ENCODE results near the gene C19orf81.

The C19orf81 gene

GRCh38 chr19:50647879-50648615, 1.2 kb upstream of the C19orf81 start:
- POLR2A ChIA-PET = no interaction called here
- no peak for DNase-seq (ENCODE audit: extremely low spot score)
- CTCF ChIA-PET = no interaction called here

GRCh38 chr19:50648659-50649058, 586 bp upstream of the C19orf81 start:
- TF ChIP-seq PKNOX1 (IDR thresholded peaks at IDR 0.05) (no peak), ZNF384 (IDR thresholded peaks at IDR 0.05) (no peak), L3MBTL2 (conservative IDR thresholded peaks at IDR 0.05) (no peak), TARDBP (IDR thresholded peaks at IDR 0.05) (no peak), NFRKB (IDR thresholded peaks at IDR 0.05) (no peak), CTBP1 (IDR thresholded peaks at IDR 0.05; ENCODE audit: borderline replicate concordance) (no peak), FOXM1 (IDR thresholded peaks at IDR 0.05; ENCODE audit: borderline replicate concordance) (no peak), FOXA1 (IDR thresholded peaks at IDR 0.05) (no peak), HDGF (IDR thresholded peaks at IDR 0.05; ENCODE audit: borderline replicate concordance) (no peak), LEF1 (IDR thresholded peaks at IDR 0.05; ENCODE audit: borderline replicate concordance) (no peak), BHLHE40 (IDR thresholded peaks at IDR 0.05; ENCODE audit: borderline replicate concordance) (no peak), SP1 (IDR thresholded peaks at IDR 0.05) (no peak), ARNT (IDR thresholded peaks at IDR 0.05) (no peak), ELF4 (IDR thresholded peaks at IDR 0.05) (no peak), FOXK2 (IDR thresholded peaks at IDR 0.05) (no peak), SUZ12 (IDR thresholded peaks at IDR 0.05) (no peak)
- CTCF ChIA-PET = no interaction called here
- no peak for DNase-seq (ENCODE audit: extremely low spot score)
- POLR2A ChIA-PET = no interaction called here

More at GRCh38 chr19:50647879-50648615, 1.2 kb upstream of the C19orf81 start:
- TF ChIP-seq ARNT (IDR thresholded peaks at IDR 0.05) (no peak), FOXA1 (IDR thresholded peaks at IDR 0.05) (no peak), ELF4 (IDR thresholded peaks at IDR 0.05) (no peak), TARDBP (IDR thresholded peaks at IDR 0.05) (no peak), FOXK2 (IDR thresholded peaks at IDR 0.05) (no peak), LEF1 (IDR thresholded peaks at IDR 0.05; ENCODE audit: borderline replicate concordance) (no peak)

- ChIA-PET POLR2A (no interaction called here), CTCF (interaction anchor here (1.1 kb wide), 1 partner anchor 74 kb away, joined by 3 read pairs; no protein-coding TSS in a partner anchor)
- TF ChIP-seq SP1 (IDR thresholded peaks at IDR 0.05) (no peak), LEF1 (IDR thresholded peaks at IDR 0.05; ENCODE audit: borderline replicate concordance) (no peak), FOXK2 (IDR thresholded peaks at IDR 0.05) (no peak), BHLHE40 (IDR thresholded peaks at IDR 0.05; ENCODE audit: borderline replicate concordance) (no peak), NFRKB (IDR thresholded peaks at IDR 0.05) (no peak), ARNT (IDR thresholded peaks at IDR 0.05) (no peak), HDGF (IDR thresholded peaks at IDR 0.05; ENCODE audit: borderline replicate concordance) (no peak)
- DNase-seq (ENCODE audit: extremely low spot score) = no peak
Observed at GRCh38 chr19:50651174-50651573, 1.9 kb downstream of the C19orf81 start.

GRCh38 chr19:50652722-50653121, 3.5 kb downstream of the C19orf81 start:
- no peak for DNase-seq (ENCODE audit: extremely low spot score)
- no peak for TF ChIP-seq TARDBP (IDR thresholded peaks at IDR 0.05)
- TF ChIP-seq NFRKB (IDR thresholded peaks at IDR 0.05) = no peak
- TF ChIP-seq PKNOX1 (IDR thresholded peaks at IDR 0.05) = no peak
- no peak for TF ChIP-seq FOXM1 (IDR thresholded peaks at IDR 0.05; ENCODE audit: borderline replicate concordance)
- TF ChIP-seq L3MBTL2 (conservative IDR thresholded peaks at IDR 0.05) = no peak
- TF ChIP-seq BHLHE40 (IDR thresholded peaks at IDR 0.05; ENCODE audit: borderline replicate concordance) = no peak
- no peak for TF ChIP-seq ZNF384 (IDR thresholded peaks at IDR 0.05)
- ChIA-PET POLR2A (no interaction called here), CTCF (no interaction called here)

- CTCF ChIA-PET = no interaction called here
- POLR2A ChIA-PET = no interaction called here
- no peak for DNase-seq (ENCODE audit: extremely low spot score)
- TF ChIP-seq L3MBTL2 (conservative IDR thresholded peaks at IDR 0.05) = peak; percentile 31; the same call in 1 of the 2 replicates
- TF ChIP-seq CTBP1 (IDR thresholded peaks at IDR 0.05; ENCODE audit: borderline replicate concordance) = no peak
Observed at GRCh38 chr19:50654882-50655281, 5.6 kb downstream of the C19orf81 start.

- POLR2A ChIA-PET = interaction anchor here (0.6 kb wide), 1 partner anchor 119 kb away, joined by 3 read pairs; no protein-coding TSS in a partner anchor
- CTCF ChIA-PET = no interaction called here
- no peak for TF ChIP-seq L3MBTL2 (conservative IDR thresholded peaks at IDR 0.05)
- TF ChIP-seq NFRKB (IDR thresholded peaks at IDR 0.05) = no peak
- no peak for TF ChIP-seq LEF1 (IDR thresholded peaks at IDR 0.05; ENCODE audit: borderline replicate concordance)
- TF ChIP-seq PKNOX1 (IDR thresholded peaks at IDR 0.05) = no peak
- TF ChIP-seq CTBP1 (IDR thresholded peaks at IDR 0.05; ENCODE audit: borderline replicate concordance) = no peak
- no peak for TF ChIP-seq ELF4 (IDR thresholded peaks at IDR 0.05)
- TF ChIP-seq FOXK2 (IDR thresholded peaks at IDR 0.05) = no peak
- TF ChIP-seq HDGF (IDR thresholded peaks at IDR 0.05; ENCODE audit: borderline replicate concordance) = no peak
- no peak for TF ChIP-seq FOXA1 (IDR thresholded peaks at IDR 0.05)
- TF ChIP-seq ZNF384 (IDR thresholded peaks at IDR 0.05) = no peak
- no peak for TF ChIP-seq FOXM1 (IDR thresholded peaks at IDR 0.05; ENCODE audit: borderline replicate concordance)
- no peak for TF ChIP-seq ARNT (IDR thresholded peaks at IDR 0.05)
- no peak for TF ChIP-seq SUZ12 (IDR thresholded peaks at IDR 0.05)
- TF ChIP-seq SP1 (IDR thresholded peaks at IDR 0.05) = no peak
- no peak for DNase-seq (ENCODE audit: extremely low spot score)
Observed at GRCh38 chr19:50657222-50657669, 8.0 kb downstream of the C19orf81 start.
